HEK293T (cell line): Measurements from ENCODE around the gene NGLY1.

ENCODE experiments used
- BHLHE40 ChIP-seq: fragments of 450-650 bp; IDR thresholded peaks from 2 replicates; pipeline ENCODE4 v1.6.1; 2016; ENCODE audit warnings: mild to moderate bottlenecking, moderate library complexity, borderline replicate concordance
- CTBP1 ChIP-seq: fragments of 450-650 bp; IDR thresholded peaks from 2 replicates; pipeline ENCODE4 v1.6.1; 2016; ENCODE audit warnings: borderline replicate concordance
- FOXK2 ChIP-seq: fragments of 450-650 bp; IDR thresholded peaks from 2 replicates; pipeline ENCODE4 v1.6.1; 2016; ENCODE audit warnings: mild to moderate bottlenecking
- FOXM1 ChIP-seq: fragments of 450-650 bp; IDR thresholded peaks from 2 replicates; pipeline ENCODE4 v1.6.1; 2017; ENCODE audit warnings: mild to moderate bottlenecking, borderline replicate concordance
- SP1 ChIP-seq: fragments of 450-650 bp; IDR thresholded peaks from 2 replicates; pipeline ENCODE4 v1.6.1; 2017

DNA sequence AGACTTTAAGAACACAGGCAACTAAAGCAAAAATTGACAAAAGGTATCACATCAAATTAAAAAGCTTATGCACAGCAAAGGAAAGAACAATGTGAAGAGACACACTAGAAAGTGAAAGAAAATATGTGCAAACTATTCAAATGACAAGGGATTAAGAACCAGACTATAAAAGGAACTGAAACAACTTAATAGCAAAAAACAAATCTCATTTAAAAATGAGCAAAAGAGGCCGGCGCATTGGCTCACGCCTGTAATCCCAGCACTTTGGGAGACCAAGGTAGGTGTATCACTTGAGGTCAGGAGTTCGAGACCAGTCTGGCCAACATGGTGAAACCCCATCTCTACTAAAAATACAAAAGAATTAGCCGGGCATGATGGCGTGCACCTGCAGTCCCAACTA, 14.4 kb downstream of the NGLY1 start:
- no peak for TF ChIP-seq BHLHE40
- TF ChIP-seq FOXM1: no peak
- TF ChIP-seq FOXK2: no peak
- no peak for TF ChIP-seq CTBP1
- TF ChIP-seq SP1: no peak
